RWPE1 (cell line): ENCODE results near the gene HIPK3.
A peak's percentile ranks its signal among the peaks of the same experiment; 100 is the strongest.

Experiments used
- CTCF ChIA-PET: fragments of 350-600 bp; sonication (Branson Sonifier 250); formaldehyde crosslinking; extraction: SDS; loops from one replicate; lab custom pipeline; 2021; lab: Yijun Ruan, JAX
- POLR2A ChIA-PET: fragments of 400-600 bp; formaldehyde crosslinking; extraction: SDS; loops from one replicate; lab custom pipeline; 2020; ENCODE audit warnings: antibody characterized with exemption; ENCODE audit not compliant: low non-redundant PET; lab: Yijun Ruan, JAX
- DNase-seq: peaks from one replicate; pipeline ENCODE4 v3.0.0; 2012; ENCODE audit warnings: low spot score
- H3K27ac ChIP-seq: fragments of 450-650 bp; 2 replicates; pipeline ENCODE4 v1.5.1; 2017
- CTCF ChIP-seq: fragments of 450-650 bp; conservative IDR thresholded peaks from 2 replicates; pipeline ENCODE4 v1.5.1; 2017; ENCODE audit warnings: low read depth, mild to moderate bottlenecking

Gene HIPK3

GRCh38 chr11:33257160-33257896 is at the start of gene HIPK3:
HIPK3 (plus strand) TSS chr11:33257381.
- ChIA-PET CTCF (interaction anchor here (0.5 to 1.1 kb wide), 4 partner anchors 39 to 347 kb away, joined by 3 to 7 read pairs (median 3); no protein-coding TSS in a partner anchor), POLR2A (no interaction called here)
- TF ChIP-seq CTCF, result peak; percentile 67
- peak within 1 kb of the TSS; percentile 100 for H3K27ac ChIP-seq
- DNase-seq, result peak; percentile 73

GRCh38 chr11:33207408-33207985 is 49.7 kb upstream of the HIPK3 start:
- no peak overlapping the region for H3K27ac ChIP-seq
- no peak for DNase-seq
- no peak for TF ChIP-seq CTCF
- POLR2A ChIA-PET, result no interaction called here
- CTCF ChIA-PET, result no interaction called here

- DNase-seq, result no peak
- no peak for TF ChIP-seq CTCF
- H3K27ac ChIP-seq, result no peak overlapping the region
- POLR2A ChIA-PET, result no interaction called here
- CTCF ChIA-PET, result interaction anchor here (0.6 kb wide), 1 partner anchor 13 kb away, joined by 3 read pairs; no protein-coding TSS in a partner anchor
Observed at GRCh38 chr11:33208150-33208549, 49.0 kb upstream of the HIPK3 start.

- CTCF ChIA-PET, result no interaction called here
- DNase-seq, result no peak
Observed at GRCh38 chr11:33211153-33211552, 46.0 kb upstream of the HIPK3 start.

DNA sequence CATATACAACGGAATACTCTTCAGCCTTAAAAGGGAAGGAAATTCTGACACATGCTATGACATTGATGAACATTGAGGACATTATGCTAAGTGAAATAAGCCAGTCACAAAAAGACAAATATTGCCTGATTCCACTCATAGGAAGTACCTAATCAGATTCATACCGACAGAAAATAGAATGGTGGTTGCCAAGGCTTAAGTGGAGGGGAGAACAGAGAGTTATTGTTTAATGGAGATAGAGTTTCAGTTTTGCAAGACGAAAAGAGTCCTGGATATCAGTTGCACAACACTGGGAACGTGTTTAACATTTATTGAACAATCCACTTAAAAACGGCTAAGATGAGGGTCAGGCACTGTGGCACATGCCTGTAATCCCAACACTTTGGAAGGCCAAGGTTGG is 45.6 kb upstream of the HIPK3 start:
- ChIA-PET POLR2A (no interaction called here), CTCF (no interaction called here)
- H3K27ac ChIP-seq, result no peak overlapping the region
- DNase-seq, result no peak
- TF ChIP-seq CTCF, result no peak

More at GRCh38 chr11:33211153-33211552, 46.0 kb upstream of the HIPK3 start:
- no peak overlapping the region for H3K27ac ChIP-seq
- POLR2A ChIA-PET, result no interaction called here
- no peak for TF ChIP-seq CTCF

DNA sequence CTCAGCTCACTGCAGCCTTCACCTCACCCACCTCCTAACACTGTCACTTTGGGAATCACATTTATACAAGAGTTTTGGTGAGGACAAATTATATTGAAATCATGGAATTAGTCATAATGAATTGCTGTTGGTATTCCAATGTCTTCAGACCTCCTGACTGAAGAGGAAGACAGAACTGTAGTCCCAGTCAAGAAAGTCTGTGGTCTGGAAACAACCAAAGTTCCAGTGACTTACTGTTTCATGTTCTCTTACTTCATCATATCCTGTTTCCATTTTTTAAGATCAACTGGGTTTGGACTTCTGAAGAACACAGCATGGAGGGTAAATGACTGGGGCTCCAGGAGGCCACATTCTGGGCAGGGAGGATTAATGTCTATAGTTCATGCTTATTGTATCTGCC is 43.0 kb upstream of the HIPK3 start:
- POLR2A ChIA-PET, result no interaction called here
- CTCF ChIA-PET, result no interaction called here
- no peak for DNase-seq
- no peak for TF ChIP-seq CTCF
- no peak overlapping the region for H3K27ac ChIP-seq
